PC-9 (cell line): ENCODE results near the gene C17orf107. TPM values are rescaled to one million over a fixed set of nuclear protein-coding genes. Genes with fewer than 3 reads are reported as not detected.
"Not testable (repeated sequence)": the region's sequence is repeated elsewhere in the genome, so short reads cannot be mapped to it uniquely, and the experiment has no call there.

ENCODE experiments used
- BruUV-seq: library from RNA; stranded (reverse); fragments of 400-500 nt; replicated peaks from 2 replicates; lab custom pipeline; 2021; lab: Mats Ljungman, UMichigan
- CTCF ChIA-PET: fragments of 300-600 bp; sonication (Branson Sonifier 250); formaldehyde crosslinking; loops from one replicate; lab custom pipeline; 2022; ENCODE audit warnings: antibody characterized with exemption; lab: Charles Lee
- POLR2A ChIA-PET: fragments of 300-600 bp; sonication (Branson Sonifier 250); formaldehyde crosslinking; loops from one replicate; lab custom pipeline; 2022; ENCODE audit warnings: antibody characterized with exemption; ENCODE audit not compliant: unreplicated experiment; lab: Charles Lee
- DNase-seq, 2 experiments: peaks; one replicate each; pipeline versions ENCODE4 v3.0.0 to v3.0.0-alpha.2; 2015 to 2022; ENCODE audit warnings: mixed read lengths in 1 of 2
- H2AFZ ChIP-seq: fragments of 200-600 bp; sonication (generic); 2 replicates; pipeline ENCODE4 v1.8.1; 2017; ENCODE audit warnings: antibody characterized with exemption
- H3F3A ChIP-seq: fragments of 200-600 bp; sonication (generic); 2 replicates; pipeline ENCODE4 v1.8.1; 2017; ENCODE audit warnings: antibody characterized with exemption, mild to moderate bottlenecking, low read depth; ENCODE audit not compliant: insufficient read depth
- H3K27ac ChIP-seq: fragments of 200-600 bp; sonication (generic); 2 replicates; pipeline ENCODE4 v1.6.1; 2016; ENCODE audit warnings: mixed run types
- H3K27me3 ChIP-seq: fragments of 200-600 bp; sonication (generic); 2 replicates; pipeline ENCODE4 v1.6.1; 2016; ENCODE audit warnings: low read depth, mixed run types; ENCODE audit not compliant: insufficient read depth
- H3K36me3 ChIP-seq: fragments of 200-600 bp; sonication (generic); 2 replicates; pipeline ENCODE4 v1.6.1; 2016; ENCODE audit warnings: low read depth, mixed run types
- H3K4me1 ChIP-seq: fragments of 200-600 bp; sonication (generic); replicated peaks from 2 replicates; pipeline ENCODE4 v1.6.1; 2016; ENCODE audit warnings: mixed run types; ENCODE audit not compliant: insufficient read depth
- H3K4me2 ChIP-seq: fragments of 200-600 bp; sonication (generic); 2 replicates; pipeline ENCODE4 v1.6.1; 2017; ENCODE audit warnings: mixed run types
- H3K4me3 ChIP-seq: fragments of 200-600 bp; sonication (generic); 2 replicates; pipeline ENCODE4 v1.6.1; 2016; ENCODE audit warnings: mixed run types
- H3K79me2 ChIP-seq: fragments of 200-600 bp; sonication (generic); 2 replicates; pipeline ENCODE4 v1.6.1; 2017; ENCODE audit warnings: low read depth, mixed run types
- H3K9me2 ChIP-seq: fragments of 200-600 bp; sonication (generic); 2 replicates; pipeline ENCODE4 v1.8.1; 2017; ENCODE audit warnings: mild to moderate bottlenecking; ENCODE audit not compliant: insufficient read depth
- H3K9me3 ChIP-seq: fragments of 200-600 bp; sonication (generic); 2 replicates; pipeline ENCODE4 v1.8.1; 2016; ENCODE audit warnings: low read depth; ENCODE audit not compliant: insufficient read depth
- H4K20me1 ChIP-seq: fragments of 200-600 bp; sonication (generic); 2 replicates; pipeline ENCODE4 v1.8.1; 2017; ENCODE audit not compliant: insufficient read depth
- EZH2 ChIP-seq: fragments of 200-600 bp; sonication (generic); IDR thresholded peaks from 2 replicates; pipeline ENCODE4 v1.8.0; 2017; ENCODE audit warnings: antibody characterized with exemption, low read depth
- intact Hi-C: fragments of 100-400 bp; cut with micrococcal nuclease; formaldehyde crosslinking; loops from one replicate; pipeline ENCODE4 v1.10.0; 2022; ENCODE audit not compliant: unreplicated experiment
- total RNA-seq: library from RNA; stranded (reverse); gene quantifications from 2 replicates; pipeline ENCODE4 v1.2.3, GENCODE V29; 2021
- TF ChIP-seq, protein P1 (sequence below): fragments of 200-600 bp; sonication (generic); conservative IDR thresholded peaks from 2 replicates; pipeline ENCODE4 v1.6.1; 2017; ENCODE audit warnings: mixed run types, antibody characterized with exemption, mild to moderate bottlenecking, moderate library complexity

The C17orf107 gene
- total RNA-seq, 1 experiment from 2014 or later = 3.1 TPM

DNA sequence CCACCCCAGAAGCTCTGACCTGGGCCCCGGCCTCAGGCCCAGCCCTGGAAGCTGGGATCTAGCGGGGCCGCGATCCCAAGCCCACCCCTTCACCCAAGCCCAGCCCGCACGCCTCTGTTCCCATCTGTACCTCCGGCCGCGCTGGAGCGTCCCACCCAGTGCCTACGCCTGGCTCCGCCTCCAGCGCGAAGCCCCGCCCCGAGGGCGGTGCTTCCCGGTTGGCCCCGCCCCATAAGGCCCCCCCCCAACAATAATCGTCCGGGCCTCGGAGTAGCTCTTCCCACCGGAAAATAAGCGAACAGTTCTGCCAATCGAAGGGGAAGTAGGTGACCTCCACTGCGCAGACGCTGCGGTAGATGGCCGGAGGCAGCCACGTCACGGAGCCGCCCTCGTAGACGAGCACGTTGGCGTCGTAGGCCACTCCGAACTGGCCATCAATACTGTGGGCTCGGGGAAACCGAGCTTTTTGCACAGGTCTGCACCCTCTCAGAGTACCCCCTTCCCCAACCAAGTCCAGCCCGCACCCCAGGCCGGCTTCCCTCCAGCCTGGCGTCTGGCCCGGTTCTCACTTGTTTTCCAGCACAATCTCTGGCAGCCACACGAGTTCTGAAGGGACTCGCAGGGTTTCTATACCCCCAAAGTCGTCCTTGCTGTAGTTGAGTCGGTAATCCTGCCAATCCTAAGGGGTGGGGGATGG, 2.5 kb downstream of the C17orf107 start:
- H3K9me2 ChIP-seq = no peaks in the 10 kb centered on the region
- no peak overlapping the region for H2AFZ ChIP-seq
- intact Hi-C loops = loop anchor here (5.0 to 10.0 kb wide), 2 partner anchors 334 to 477 kb away; no protein-coding TSS in a partner anchor

DNA sequence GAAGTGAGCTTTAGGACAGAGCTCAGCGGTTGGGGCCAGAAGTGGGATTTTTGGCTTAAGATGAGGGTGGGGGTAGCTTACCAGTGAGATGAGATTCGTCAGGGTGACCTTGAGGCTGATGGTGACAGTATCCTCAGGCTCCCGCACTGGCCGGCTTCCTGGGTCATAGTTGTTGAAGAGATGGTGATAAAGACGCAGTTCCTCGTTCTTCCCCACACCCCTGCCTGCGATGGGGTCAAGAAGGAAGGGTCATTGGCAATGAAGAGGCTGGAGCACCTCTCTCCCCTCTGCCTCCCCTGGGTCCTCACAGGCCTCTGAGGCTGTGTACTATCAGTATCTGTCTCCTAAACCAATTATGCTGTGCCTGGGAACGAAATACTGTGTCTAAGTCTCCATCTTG, 3.2 kb downstream of the C17orf107 start:
- Histone ChIP-seq H3F3A (peaks cover 31% of the 10 kb centered on the region; the same call in 1 of the 2 replicates), H3K4me1 (peaks cover 13% of the 10 kb centered on the region), H3K9me2 (no peaks in the 10 kb centered on the region), H4K20me1 (no peaks in the 10 kb centered on the region), H3K4me2 (peak overlapping the region; percentile 56; the same call in 1 of the 2 replicates), H3K36me3 (no peaks in the 10 kb centered on the region), H3K27me3 (no peaks in the 10 kb centered on the region), H3K4me3 (no peak overlapping the region), H3K79me2 (no peaks in the 10 kb centered on the region), H3K27ac (no peak overlapping the region), H3K9me3 (no peaks in the 10 kb centered on the region), H2AFZ (no peak overlapping the region)
- ChIA-PET POLR2A (no interaction called here), CTCF (interaction anchor here (1.1 to 1.5 kb wide), 2 partner anchors 22 to 106 kb away, joined by 3 to 6 read pairs; partner anchors contain the start of gene PSMB6)
- intact Hi-C loops = loop anchor here (5.0 to 10.0 kb wide), 2 partner anchors 335 to 478 kb away; no protein-coding TSS in a partner anchor
- no peak for DNase-seq
- TF ChIP-seq EZH2 = no peak
- TF ChIP-seq, protein P1, sequence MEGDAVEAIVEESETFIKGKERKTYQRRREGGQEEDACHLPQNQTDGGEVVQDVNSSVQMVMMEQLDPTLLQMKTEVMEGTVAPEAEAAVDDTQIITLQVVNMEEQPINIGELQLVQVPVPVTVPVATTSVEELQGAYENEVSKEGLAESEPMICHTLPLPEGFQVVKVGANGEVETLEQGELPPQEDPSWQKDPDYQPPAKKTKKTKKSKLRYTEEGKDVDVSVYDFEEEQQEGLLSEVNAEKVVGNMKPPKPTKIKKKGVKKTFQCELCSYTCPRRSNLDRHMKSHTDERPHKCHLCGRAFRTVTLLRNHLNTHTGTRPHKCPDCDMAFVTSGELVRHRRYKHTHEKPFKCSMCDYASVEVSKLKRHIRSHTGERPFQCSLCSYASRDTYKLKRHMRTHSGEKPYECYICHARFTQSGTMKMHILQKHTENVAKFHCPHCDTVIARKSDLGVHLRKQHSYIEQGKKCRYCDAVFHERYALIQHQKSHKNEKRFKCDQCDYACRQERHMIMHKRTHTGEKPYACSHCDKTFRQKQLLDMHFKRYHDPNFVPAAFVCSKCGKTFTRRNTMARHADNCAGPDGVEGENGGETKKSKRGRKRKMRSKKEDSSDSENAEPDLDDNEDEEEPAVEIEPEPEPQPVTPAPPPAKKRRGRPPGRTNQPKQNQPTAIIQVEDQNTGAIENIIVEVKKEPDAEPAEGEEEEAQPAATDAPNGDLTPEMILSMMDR = no peak
- BruUV-seq = no TSS peak

More for the DNA sequence above, 2.5 kb downstream of the C17orf107 start:
- Histone ChIP-seq H3K4me2 (no peak overlapping the region), H3K4me1 (peaks cover 13% of the 10 kb centered on the region), H3K27me3 (no peaks in the 10 kb centered on the region), H4K20me1 (no peaks in the 10 kb centered on the region), H3K4me3 (no peak overlapping the region), H3K79me2 (no peaks in the 10 kb centered on the region), H3K27ac (no peak overlapping the region), H3F3A (peaks cover 31% of the 10 kb centered on the region; the same call in 1 of the 2 replicates), H3K36me3 (no peaks in the 10 kb centered on the region), H3K9me3 (no peaks in the 10 kb centered on the region)
- CTCF ChIA-PET = no interaction called here
- no peak for DNase-seq
- no TSS peak for BruUV-seq
- TF ChIP-seq, protein P1 = no peak
- no peak for TF ChIP-seq EZH2
- POLR2A ChIA-PET = no interaction called here

GRCh38 chr17:4903051-4903818, 3.9 kb downstream of the C17orf107 start, which contains the start of gene CHRNE:
TSS of gene CHRNE (minus strand) at chr17:4903098. CDS start at chr17:4903063, 35 bp downstream.
- POLR2A ChIA-PET = interaction anchor here (0.6 kb wide), 1 partner anchor 317 kb away, joined by 5 read pairs; no protein-coding TSS in a partner anchor
- no peaks in the 10 kb centered on the region for H3K27me3 ChIP-seq
- TF ChIP-seq, protein P1 = peak; percentile 94
- TF ChIP-seq EZH2 = no peak
- no peaks in the 10 kb centered on the region for H3K36me3 ChIP-seq
- no peaks in the 10 kb centered on the region for H3K9me3 ChIP-seq
- no peak within 1 kb of the TSS for H3K4me3 ChIP-seq
- CTCF ChIA-PET = interaction anchor here (0.6 to 1.5 kb wide), 6 partner anchors 20 to 193 kb away, joined by 3 to 6 read pairs (median 3); partner anchors contain the start of gene PSMB6
- H4K20me1 ChIP-seq = no peaks in the 10 kb centered on the region
- no peaks in the 10 kb centered on the region for H3K9me2 ChIP-seq
- DNase-seq = peak; percentile 62 to 83
- H3K4me1 ChIP-seq = peaks cover 13% of the 10 kb centered on the region
- no peak within 1 kb of the TSS for H2AFZ ChIP-seq
- peak within 1 kb of the TSS; percentile 56 for H3K4me2 ChIP-seq
- H3K27ac ChIP-seq = 0 out of 2 replicates have a peak within 1 kb of the TSS, but pooled peaks have one; percentile 7
- H3K79me2 ChIP-seq = no peaks in the 10 kb centered on the region
- H3F3A ChIP-seq = peaks cover 24% of the 10 kb centered on the region; the same call in 1 of the 2 replicates
- intact Hi-C loops = loop anchor here (1.0 to 10.0 kb wide), 5 partner anchors 84 to 478 kb away; partner anchors contain the start of genes ARRB2, CAMTA2 and MED11
- BruUV-seq = no TSS peak

GRCh38 chr17:4906642-4907041, 7.3 kb downstream of the C17orf107 start:
- POLR2A ChIA-PET = interaction anchor here (0.6 kb wide), 1 partner anchor 187 kb away, joined by 3 read pairs; no protein-coding TSS in a partner anchor
- intact Hi-C loops = loop anchor here (5.0 to 10.0 kb wide), 2 partner anchors 269 to 482 kb away; no protein-coding TSS in a partner anchor
- not testable (repeated sequence) for BruUV-seq

More at GRCh38 chr17:4906642-4907041, 7.3 kb downstream of the C17orf107 start:
- H3K79me2 ChIP-seq, H3K27ac ChIP-seq, H2AFZ ChIP-seq, CTCF ChIA-PET, DNase-seq, H3K27me3 ChIP-seq, H3K4me2 ChIP-seq, H4K20me1 ChIP-seq, H3K36me3 ChIP-seq, H3K4me3 ChIP-seq, H3K9me2 ChIP-seq, H3K9me3 ChIP-seq: not testable (repeated sequence)
- Histone ChIP-seq H3K4me1 (peaks cover 29% of the 10 kb centered on the region), H3F3A (peaks cover 39% of the 10 kb centered on the region; the same call in 1 of the 2 replicates)
